NCI-H2227 (cell line): ENCODE data around the gene XG.

Experiments used
- DNase-seq: peaks from one replicate; lab custom pipeline; 2025; ENCODE audit not compliant: unreplicated experiment; lab: John Stamatoyannopoulos, UW

Gene XG

DNA sequence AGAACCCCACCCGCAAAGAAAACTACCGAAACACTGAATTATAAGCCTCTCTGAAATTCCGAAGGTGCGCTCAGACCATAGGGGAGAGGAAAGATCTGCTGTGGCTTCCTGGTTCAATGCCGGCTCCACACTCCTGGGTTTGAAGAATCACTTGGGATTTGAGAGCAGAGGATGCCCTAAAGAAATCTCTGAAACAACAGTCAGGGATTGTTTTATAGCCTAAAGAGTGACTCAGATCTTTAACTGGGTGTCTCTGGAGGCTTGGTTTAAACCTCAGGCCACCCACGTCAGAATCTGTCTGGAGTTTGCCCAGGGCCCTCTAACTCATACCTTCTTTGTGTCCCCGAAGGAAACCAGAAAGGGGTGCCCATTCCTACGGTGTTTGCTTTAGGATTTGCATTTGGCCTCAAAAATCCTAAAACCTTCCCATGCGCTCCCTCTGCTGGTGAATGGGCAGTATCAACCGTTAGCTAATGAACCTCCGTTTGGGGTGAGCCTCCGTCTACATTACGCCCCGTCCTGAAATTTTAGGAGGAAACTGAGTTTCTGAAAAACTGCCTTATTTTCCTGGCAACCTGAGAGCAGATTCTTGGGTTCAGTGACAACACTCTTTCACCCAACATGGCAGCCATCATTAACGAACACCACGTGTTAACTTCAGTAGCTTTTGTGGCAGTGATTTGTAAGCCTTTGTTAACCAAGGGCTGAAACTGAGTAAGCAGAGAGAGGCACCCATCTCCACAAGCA is 60.5 kb downstream of the XG start:
- DNase-seq = peak; percentile 10

DNA sequence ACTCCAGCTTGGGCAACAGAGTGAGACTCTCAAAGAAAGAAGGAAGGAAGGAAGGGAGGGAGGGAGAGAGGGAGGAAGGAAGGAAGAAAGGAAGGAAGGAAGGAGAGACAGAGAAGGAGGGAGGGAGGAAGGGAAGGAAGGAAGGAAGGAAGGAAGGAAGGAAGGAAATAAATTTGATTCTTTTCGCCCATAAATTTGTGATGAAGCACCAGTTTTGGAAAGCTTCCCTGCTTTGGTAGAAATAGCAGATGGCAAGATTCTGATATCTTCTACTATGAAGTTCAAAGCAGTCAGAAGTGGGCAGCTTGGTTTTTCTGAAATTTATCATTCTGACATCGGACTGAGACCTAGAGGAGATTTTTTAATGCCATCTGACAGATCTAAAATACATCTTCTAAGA is 65.2 kb downstream of the XG start:
- DNase-seq = no peak

- DNase-seq = no peak
These were observed 67.7 kb downstream of the XG start for GRCh38 chrX:2819345-2820135.

DNA sequence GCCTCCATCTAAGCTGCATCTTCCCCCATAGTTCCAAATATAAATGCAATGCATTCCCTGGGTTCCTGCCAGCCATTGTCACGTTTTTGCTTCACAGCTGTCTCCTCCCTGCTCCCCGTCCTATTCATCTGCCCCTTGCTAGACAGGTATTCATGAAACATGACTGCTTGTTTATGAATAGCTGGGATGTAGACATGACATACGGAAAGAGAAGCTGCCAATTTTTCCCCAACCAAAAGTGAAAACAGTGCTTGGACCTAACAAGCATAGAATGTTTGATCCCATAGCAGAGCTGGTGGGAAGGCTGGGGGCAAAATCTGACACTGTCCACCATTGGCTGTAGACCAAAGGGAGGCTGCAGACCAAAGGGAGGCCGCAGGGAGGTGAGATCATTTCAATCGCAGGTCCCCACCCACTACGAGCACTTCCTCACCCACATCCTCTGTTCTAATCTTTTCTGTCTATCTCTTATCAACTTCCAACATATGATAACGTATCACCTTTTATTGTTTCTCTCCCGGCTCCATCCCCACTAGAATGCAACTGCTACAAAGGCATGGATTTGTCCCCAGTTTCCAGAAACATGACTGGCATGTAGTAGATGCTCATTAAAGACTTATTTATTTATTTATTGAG is 68.4 kb downstream of the XG start:
- DNase-seq = no peak

GRCh38 chrX:2823795-2824386 is 72.1 kb downstream of the XG start:
- DNase-seq = no peak

DNA sequence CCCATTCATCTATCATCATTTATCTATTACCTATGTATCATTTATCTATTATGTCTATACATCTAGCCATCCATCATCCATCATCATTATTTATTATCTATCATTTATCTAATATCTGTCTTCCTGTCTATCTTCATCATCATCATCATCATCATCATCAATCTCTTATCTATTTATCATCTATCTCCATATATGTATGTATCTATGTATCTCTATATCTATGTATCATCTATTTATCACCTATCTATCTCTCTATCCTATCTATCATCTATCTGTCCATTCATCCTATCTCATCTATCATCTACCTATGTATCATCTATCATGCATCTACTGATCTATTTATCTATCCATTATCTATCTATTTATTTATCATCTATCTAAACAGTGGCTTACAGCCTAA is 73.0 kb downstream of the XG start:
- DNase-seq = no peak

DNA sequence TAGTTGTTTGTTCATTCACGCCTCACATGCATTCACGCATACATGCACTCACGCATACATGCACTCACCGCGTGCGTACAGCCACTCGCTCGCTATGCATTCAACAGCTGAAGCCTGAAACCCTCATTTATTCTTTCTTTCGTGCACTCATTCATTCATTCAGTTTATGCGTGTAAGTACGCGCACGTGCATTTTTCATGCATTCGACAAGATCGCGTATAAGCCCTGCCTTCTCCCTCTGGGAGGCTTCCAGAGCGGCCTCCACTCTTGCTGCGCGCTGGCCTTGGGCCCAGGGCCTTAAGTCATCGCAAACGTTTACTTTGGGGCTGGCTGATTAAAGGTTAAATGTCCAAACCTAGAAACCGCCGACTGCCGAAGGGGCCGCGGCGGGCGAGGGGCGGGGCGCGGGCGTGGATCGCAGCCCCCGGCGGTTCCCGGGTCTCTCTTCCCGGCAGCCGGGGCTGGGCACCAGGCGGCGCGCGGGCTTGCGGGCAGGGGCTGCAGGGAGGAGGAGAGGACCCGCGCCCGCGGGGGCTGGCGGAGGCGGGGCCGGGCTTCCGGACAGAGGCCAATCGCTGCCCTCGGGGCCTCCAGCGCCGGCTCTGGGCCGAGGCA is 76.6 kb downstream of the XG start, which contains the start of gene GYG2:
TSS of gene GYG2 (plus strand) at position 587 of the 615 bp plus-strand sequence. CDS start 1,259 bp downstream, outside the sequence.
- DNase-seq = no peak

GRCh38 chrX:2828959-2829411 is 77.1 kb downstream of the XG start:
- DNase-seq = no peak

DNA sequence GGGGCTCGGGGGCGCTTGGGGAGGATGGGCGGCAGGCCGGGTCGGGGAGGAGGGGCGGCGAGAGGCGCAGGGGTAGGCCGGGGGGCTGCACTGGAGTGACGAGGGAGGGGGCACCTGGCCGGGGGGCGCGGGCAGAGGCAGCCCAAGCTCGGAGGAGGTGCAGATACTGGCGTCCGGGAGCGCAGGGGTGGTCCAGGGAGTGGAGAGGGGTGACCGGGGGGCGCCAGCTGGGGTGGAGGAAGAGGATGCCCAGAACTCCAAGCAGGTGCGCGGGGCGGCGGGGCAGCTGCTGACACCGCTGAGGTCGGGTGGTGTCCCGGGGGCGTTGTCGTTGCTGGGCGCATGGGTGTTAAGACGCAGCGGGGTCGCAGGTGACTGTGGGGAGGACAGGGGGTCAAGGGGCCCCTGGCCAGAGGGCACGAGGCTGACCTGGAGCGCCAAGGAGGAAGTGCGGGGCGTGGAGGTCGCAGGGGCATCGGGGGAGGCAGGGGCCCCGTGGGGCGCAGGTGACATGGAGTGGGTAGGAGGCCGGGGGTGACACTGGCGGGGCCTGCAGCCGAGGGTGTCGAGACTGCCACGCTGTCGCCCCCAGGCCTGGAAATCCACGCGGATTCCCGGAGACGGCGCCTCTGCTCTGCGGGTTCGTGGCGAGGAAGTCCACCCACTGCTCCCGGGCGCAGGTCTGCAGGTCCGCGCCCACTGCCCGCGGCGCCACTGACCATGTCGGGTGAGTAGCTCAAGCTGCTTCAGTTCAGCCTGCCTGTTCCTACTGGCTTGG is 77.8 kb downstream of the XG start:
- DNase-seq = no peak

DNA sequence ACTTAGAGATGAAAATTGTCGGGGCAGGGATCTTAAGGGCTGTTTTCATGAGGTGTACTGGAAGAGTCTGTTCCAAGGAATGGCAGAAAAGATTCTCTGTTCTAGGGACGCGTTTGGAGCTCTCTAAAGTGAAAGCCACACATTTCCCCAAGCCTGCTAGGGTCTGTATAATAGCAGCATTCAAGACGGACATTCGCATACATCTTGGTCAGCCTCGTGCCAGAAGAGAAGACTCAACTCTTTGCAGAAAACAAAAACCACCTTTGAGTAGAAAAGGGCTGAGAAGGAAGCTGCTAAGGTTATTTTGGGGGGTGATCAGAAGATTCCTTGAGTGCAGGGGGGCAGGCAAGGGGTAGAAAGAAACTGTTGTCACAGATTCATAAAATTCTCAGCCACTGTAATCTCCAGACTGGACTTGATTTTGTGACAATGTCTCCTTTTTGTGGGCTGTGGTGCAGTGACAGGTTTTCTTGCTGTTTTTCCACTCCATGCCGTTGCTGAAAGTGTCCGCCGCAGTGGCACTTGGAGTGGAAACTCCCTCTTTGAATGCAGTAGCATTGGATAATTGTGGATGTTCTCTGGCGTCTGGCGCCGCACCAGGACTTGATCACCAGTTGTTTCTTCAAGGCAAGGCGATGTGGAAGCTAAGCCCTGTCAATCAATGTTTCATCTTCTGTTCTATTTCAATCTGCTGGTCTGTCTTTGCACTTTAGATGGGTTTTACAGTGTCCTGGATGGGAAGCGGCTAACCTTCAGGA is 79.8 kb downstream of the XG start:
- no peak for DNase-seq

- DNase-seq = no peak
These were observed 86.1 kb downstream of the XG start for GRCh38 chrX:2837961-2838360.

DNA sequence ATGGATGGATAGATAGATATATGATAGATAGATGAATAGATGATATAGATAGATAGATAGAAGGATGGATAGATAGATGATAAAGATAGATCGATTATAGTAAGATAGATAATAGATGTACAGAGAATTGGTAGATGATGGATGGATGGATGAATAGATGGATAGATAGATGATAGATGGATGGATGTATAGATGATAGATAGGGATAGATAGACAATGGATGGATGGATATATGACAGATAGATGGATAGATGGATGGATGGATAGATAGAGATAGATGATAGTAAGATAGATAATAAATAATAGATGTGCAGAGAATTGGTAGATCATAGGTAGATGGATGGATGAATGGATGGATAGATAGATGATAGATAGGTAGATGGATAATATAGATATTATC is 89.1 kb downstream of the XG start:
- no peak for DNase-seq

DNA sequence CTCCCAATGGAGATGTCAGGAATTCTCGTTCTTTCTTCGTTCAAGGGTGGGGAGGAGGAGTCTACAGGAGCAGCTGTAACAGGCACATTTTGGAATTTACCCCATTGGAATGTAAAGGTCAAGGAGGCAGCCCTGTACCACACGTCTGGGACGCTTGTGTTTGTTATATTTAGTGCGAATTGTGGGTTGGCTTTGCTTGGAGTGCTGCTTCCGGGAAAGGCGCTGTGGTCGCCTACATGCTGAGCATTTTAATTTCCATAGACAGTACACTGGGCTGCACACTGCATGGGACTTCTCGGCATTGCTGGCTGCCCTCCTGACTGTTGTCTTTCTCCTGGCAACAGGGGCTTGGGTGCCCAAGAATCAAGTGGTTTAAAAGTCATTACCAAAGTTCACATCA is 89.7 kb downstream of the XG start:
- DNase-seq = no peak

DNA sequence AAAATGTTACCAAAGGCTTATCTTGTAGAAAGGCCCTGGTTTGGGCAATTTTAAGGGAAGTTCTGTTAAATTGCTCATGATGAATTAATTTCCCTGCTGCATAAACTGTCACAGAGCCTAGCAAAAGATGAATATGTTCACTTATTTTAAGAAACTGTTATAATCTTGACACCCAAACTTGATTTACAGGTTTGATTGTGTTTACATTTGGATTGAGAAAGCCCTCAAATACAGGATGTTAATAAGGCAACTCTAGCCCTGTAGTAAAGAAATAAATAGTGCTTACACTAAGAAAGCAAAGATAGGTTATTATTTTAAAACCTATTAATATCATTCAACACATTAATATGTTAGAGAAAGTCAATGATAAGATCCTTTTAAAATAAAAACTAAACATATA is 95.2 kb downstream of the XG start:
- DNase-seq = no peak

DNA sequence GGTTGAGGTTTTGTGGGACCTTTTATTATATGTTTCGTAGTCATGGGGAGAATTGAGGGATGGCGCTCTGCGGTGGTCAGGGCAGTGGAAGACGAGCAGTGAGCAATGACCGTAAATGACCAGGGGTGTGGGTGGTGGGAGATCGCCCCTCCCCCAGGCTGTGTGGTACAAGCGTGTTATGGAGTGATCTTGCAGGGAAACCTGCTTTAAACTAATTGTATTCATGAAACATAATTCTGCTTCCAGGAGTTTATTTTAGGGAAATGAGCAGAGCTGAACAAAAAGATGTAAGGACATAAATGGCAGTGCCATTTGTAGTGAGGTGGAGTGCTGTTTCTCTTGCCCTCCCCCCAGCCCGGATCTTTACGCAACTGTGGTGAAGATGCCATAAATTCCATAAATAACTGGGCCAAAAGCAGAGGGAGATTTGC is 97.0 kb downstream of the XG start:
- DNase-seq = no peak

DNA sequence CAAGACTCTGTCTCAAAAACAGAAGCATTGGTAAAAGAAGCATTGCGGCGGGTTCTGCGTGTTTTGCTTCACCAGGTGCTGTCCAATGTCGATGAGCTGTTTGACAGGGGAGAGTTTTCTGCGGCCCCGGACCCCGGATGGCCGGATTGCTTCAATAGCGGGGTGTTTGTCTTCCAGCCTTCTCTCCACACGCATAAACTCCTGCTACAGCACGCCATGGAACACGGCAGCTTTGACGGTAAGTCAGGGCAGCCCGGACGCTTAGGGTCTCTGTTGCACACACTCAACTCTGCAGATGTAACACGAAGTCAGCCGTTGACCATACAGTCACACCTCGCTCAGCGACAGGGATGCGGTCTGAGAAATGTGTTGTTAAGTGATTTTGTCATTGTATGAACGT is 103.1 kb downstream of the XG start:
- DNase-seq = no peak

DNA sequence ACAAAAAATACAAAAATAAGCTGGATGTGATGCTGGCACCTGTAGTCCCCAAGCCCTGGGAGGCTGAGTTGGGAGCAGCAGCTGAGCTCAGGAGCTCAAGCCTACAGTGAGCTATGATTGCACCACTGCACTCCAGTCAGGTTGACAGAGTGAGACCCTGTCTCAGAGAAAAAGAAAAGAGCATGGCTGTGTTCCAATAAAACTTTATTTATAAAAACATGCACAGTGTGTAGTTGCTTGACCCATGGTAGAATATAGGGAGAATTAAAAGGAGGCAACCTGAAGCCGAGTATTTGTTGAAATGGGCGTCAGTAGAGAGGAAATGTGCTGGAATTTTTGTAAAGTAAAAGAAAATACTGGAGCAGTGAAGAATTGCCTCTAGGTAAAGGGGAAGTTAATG is 103.9 kb downstream of the XG start:
- no peak for DNase-seq

- DNase-seq = no peak
These were observed 105.7 kb downstream of the XG start for GRCh38 chrX:2857566-2857965.

DNA sequence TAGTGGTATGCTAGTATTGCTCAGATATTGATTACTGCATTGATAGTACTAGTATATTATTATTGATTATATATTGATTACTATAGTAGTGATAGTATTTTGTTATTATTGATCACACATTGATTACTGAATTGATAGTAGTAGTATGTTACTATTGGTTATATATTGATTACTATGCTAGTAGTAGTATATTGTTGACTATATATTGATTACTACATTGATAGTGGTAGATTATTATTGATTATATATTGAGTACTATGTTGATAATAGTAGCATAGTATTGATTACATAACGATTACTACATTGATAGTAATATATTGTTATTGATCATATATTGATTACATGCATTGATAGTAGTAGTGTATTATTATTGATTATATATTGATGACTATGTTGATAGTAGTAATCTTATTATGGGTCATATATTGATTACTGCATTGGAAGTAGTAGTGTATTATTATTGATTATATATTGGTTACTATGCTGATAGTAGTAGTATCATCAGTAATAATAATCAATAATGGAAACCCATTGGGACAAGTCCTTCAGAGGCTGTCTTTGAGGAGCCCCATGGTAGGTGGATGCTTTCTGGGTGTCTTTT is 107.5 kb downstream of the XG start:
- DNase-seq = no peak
